Mammary epithelial cell (primary cell): ENCODE data around the gene PEAK1.

Source experiments
- CTCF ChIP-seq, 2 donors: IDR thresholded peaks in 1 of 2; conservative IDR thresholded peaks in 1 of 2; 2 replicates each; pipeline ENCODE4 v1.5.1; 2011 to 2012; ENCODE audit warnings: inconsistent platforms in 2 of 2, low read length in 2 of 2, mild to moderate bottlenecking in 2 of 2, control low read depth in 1 of 2, low read depth in 1 of 2; ENCODE audit not compliant: insufficient read depth in 1 of 2; ENCODE audit errors: extremely low read depth in 1 of 2
- EZH2 ChIP-seq: IDR thresholded peaks from 2 replicates; pipeline ENCODE4 v1.6.1; 2012; ENCODE audit warnings: low read length, inconsistent platforms, borderline replicate concordance

- TF ChIP-seq CTCF (conservative IDR thresholded peaks at IDR 0.05 in 1 of 2, IDR thresholded peaks at IDR 0.05 in 1 of 2; ENCODE audit: extremely low read depth in 1 of 2, insufficient read depth in 1 of 2, low read depth in 1 of 2, low read length in 2 of 2), result no peak
- TF ChIP-seq EZH2, result no peak
Observed at GRCh38 chr15:77160562-77161478, 259.1 kb downstream of the PEAK1 start.
